ENCODE data around the gene ESYT2.
"Not testable (repeated sequence)": the region's sequence is repeated elsewhere in the genome, so short reads cannot be mapped to it uniquely, and the experiment has no call there.

DNA sequence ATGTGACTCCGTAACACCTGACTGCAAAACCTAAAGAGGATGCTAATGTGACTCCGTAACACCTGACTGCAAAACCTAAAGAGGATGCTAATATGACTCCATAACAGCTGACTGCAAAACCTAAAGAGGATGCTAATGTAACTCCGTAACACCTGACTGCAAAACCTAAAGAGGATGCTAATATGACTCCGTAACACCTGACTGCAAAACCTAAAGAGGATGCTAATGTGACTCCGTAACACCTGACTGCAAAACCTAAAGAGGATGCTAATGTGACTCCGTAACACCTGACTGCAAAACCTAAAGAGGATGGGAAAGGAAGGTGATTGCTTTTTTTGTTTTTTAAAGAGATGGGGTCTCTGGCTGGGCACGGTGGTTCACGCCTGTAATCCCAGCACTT lies 9.9 kb upstream of the ESYT2 start:
- TF ChIP-seq CTCF (IDR thresholded peaks at IDR 0.05; ENCODE audit: insufficient read depth, low read depth, low read length); EZH2 (IDR thresholded peaks at IDR 0.05; ENCODE audit: insufficient read depth, low read length): not testable (repeated sequence)

Measured in astrocyte (in vitro differentiated cells and primary cell).